Mammary epithelial cell (primary cell): Measurements from ENCODE around the gene AK8.

Experiments used
- EZH2 ChIP-seq: IDR thresholded peaks from 2 replicates; pipeline ENCODE4 v1.6.1; 2012; ENCODE audit warnings: low read length, inconsistent platforms, borderline replicate concordance
- TF ChIP-seq, protein P1 (sequence below), 2 donors: IDR thresholded peaks in 1 of 2; conservative IDR thresholded peaks in 1 of 2; 2 replicates each; pipeline ENCODE4 v1.5.1; 2011 to 2012; ENCODE audit warnings: inconsistent platforms in 2 of 2, low read length in 2 of 2, mild to moderate bottlenecking in 2 of 2, control low read depth in 1 of 2, low read depth in 1 of 2; ENCODE audit not compliant: insufficient read depth in 1 of 2; ENCODE audit errors: extremely low read depth in 1 of 2

DNA sequence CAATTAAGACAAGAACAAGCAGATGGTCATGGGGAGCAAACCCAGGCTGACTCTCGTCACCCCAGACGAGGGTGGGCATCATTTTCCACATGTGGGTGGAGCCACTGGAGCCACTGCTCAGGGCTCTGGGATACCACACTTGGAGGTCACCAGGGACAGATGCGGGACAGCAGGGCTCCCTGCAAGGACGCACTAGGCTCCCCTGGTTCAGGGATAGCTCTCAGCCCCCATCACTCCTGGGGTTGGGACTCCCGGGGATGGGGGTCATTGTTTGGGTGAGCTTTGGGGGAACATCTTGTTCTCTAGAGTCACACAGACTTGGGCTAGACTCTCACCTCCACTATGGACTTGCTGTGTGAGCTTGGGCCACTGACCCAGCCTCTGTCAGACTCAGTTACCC lies 150.0 kb downstream of the AK8 start:
- TF ChIP-seq, protein P1, sequence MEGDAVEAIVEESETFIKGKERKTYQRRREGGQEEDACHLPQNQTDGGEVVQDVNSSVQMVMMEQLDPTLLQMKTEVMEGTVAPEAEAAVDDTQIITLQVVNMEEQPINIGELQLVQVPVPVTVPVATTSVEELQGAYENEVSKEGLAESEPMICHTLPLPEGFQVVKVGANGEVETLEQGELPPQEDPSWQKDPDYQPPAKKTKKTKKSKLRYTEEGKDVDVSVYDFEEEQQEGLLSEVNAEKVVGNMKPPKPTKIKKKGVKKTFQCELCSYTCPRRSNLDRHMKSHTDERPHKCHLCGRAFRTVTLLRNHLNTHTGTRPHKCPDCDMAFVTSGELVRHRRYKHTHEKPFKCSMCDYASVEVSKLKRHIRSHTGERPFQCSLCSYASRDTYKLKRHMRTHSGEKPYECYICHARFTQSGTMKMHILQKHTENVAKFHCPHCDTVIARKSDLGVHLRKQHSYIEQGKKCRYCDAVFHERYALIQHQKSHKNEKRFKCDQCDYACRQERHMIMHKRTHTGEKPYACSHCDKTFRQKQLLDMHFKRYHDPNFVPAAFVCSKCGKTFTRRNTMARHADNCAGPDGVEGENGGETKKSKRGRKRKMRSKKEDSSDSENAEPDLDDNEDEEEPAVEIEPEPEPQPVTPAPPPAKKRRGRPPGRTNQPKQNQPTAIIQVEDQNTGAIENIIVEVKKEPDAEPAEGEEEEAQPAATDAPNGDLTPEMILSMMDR (conservative IDR thresholded peaks at IDR 0.05 in 1 of 2, IDR thresholded peaks at IDR 0.05 in 1 of 2; ENCODE audit: extremely low read depth in 1 of 2, insufficient read depth in 1 of 2, low read depth in 1 of 2, low read length in 2 of 2) = no peak
- no peak for TF ChIP-seq EZH2
